Gastroesophageal sphincter (tissue), 4 donors: Measurements from ENCODE around the gene UST. TPM values are rescaled to one million over a fixed set of nuclear protein-coding genes. Genes with fewer than 3 reads are reported as not detected.

Source experiments
- ATAC-seq: fragments of 150-250 bp; one replicate; pipeline ENCODE4 v1.9.1; 2016; ENCODE audit warnings: mild to moderate bottlenecking, moderate library complexity
- H3K27ac ChIP-seq, 4 donors: fragments of 200-600 bp; sonication (generic) in 3 of 4; 1 replicate in 3 of 4; 2 replicates in 1 of 4; pipeline ENCODE4 v1.5.1; 2016 to 2019
- H3K27me3 ChIP-seq: fragments of 200-600 bp; sonication (generic); one replicate; pipeline ENCODE4 v1.5.1; 2019
- H3K36me3 ChIP-seq, 2 donors: fragments of 200-600 bp; sonication (generic); one replicate each; pipeline ENCODE4 v1.5.1; 2019; ENCODE audit warnings: control low read depth in 1 of 2
- H3K4me1 ChIP-seq, 3 donors: fragments of 200-600 bp; sonication (generic); 1 replicate in 2 of 3; 2 replicates in 1 of 3; pipeline ENCODE4 v1.5.1; 2016 to 2019; ENCODE audit warnings: control low read depth in 2 of 3
- H3K4me3 ChIP-seq, 2 donors: fragments of 200-600 bp; sonication (generic); one replicate each; pipeline ENCODE4 v1.5.1; 2019; ENCODE audit warnings: mild to moderate bottlenecking in 1 of 2, moderate library complexity in 1 of 2
- H3K9me3 ChIP-seq, 3 donors: fragments of 200-600 bp; sonication (generic); one replicate each; pipeline ENCODE4 v1.5.1; 2017 to 2019; ENCODE audit warnings: control low read depth in 2 of 3
- EP300 ChIP-seq: sonication (generic); formaldehyde crosslinking; IDR thresholded peaks from one replicate; pipeline ENCODE4 v1.6.1; 2017; ENCODE audit warnings: antibody characterized with exemption, mild to moderate bottlenecking
- POLR2A ChIP-seq, 2 donors: fragments of 450-650 bp; IDR thresholded peaks; one replicate each; pipeline ENCODE4 v1.6.1; 2017; ENCODE audit warnings: antibody characterized with exemption in 2 of 2, mild to moderate bottlenecking in 2 of 2, moderate library complexity in 1 of 2
- POLR2AphosphoS5 ChIP-seq: sonication (generic); formaldehyde crosslinking; IDR thresholded peaks from one replicate; pipeline ENCODE4 v1.6.1; 2017; ENCODE audit warnings: antibody characterized with exemption
- WGBS, 2 donors: methylation state at CpG; one replicate each; pipeline ENCODE4 v1.1.5; 2018; ENCODE audit warnings: low coverage in 1 of 2; 5-methylcytosine and 5-hydroxymethylcytosine counted together
- total RNA-seq, 4 donors: library from RNA; depleted of rRNA; stranded (reverse); fragments of >200 nt; gene quantifications; one replicate each; pipeline ENCODE4 v1.1.0, GENCODE V29; 2016
- TF ChIP-seq, protein P1 (sequence below), 4 experiments: fragments of 200-600 bp in 2 of 4; fragments of 450-650 bp in 2 of 4; sonication (generic) in 1 of 4; IDR thresholded peaks; one replicate each; pipeline ENCODE4 v1.5.1; 2017 to 2019; ENCODE audit warnings: antibody characterized with exemption in 4 of 4, mild to moderate bottlenecking in 2 of 4, moderate library complexity in 2 of 4

Gene UST
- total RNA-seq, 4 donors from 2014 or later = 17.4 to 48.1 (median 32.4) TPM

DNA sequence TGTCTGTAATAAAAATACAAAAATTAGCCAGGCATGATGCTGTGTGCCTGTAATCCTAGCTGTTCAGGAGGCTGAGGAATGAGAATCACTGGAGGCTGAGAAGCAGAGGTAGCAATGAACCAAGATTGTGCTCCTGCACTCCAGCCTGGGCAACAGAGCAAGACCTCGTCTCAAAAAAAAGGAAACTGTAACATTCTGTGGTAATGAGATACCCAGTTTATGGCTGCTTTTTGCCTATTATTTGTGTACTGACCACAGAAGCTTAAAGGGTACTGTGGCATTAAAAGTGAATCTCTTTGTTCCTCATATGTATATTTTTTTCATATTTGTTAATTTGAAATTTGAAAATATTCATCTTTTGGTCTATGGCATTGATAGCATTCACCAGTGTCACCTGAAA is 185.4 kb downstream of the UST start:
- no peak overlapping the region for H3K4me3 ChIP-seq
- peaks cover 0 to 13% (median 3%) of the 10 kb centered on the region in 3 donors for H3K4me1 ChIP-seq
- no peak for ATAC-seq
- H3K27ac ChIP-seq = no peak overlapping the region
- TF ChIP-seq POLR2A (IDR thresholded peaks at IDR 0.05) (no peak), POLR2AphosphoS5 (no peak), EP300 (no peak)
- TF ChIP-seq, protein P1, sequence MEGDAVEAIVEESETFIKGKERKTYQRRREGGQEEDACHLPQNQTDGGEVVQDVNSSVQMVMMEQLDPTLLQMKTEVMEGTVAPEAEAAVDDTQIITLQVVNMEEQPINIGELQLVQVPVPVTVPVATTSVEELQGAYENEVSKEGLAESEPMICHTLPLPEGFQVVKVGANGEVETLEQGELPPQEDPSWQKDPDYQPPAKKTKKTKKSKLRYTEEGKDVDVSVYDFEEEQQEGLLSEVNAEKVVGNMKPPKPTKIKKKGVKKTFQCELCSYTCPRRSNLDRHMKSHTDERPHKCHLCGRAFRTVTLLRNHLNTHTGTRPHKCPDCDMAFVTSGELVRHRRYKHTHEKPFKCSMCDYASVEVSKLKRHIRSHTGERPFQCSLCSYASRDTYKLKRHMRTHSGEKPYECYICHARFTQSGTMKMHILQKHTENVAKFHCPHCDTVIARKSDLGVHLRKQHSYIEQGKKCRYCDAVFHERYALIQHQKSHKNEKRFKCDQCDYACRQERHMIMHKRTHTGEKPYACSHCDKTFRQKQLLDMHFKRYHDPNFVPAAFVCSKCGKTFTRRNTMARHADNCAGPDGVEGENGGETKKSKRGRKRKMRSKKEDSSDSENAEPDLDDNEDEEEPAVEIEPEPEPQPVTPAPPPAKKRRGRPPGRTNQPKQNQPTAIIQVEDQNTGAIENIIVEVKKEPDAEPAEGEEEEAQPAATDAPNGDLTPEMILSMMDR (IDR thresholded peaks at IDR 0.05) = no peak
- H3K36me3 ChIP-seq = no peaks in the 10 kb centered on the region
- H3K27me3 ChIP-seq = no peaks in the 10 kb centered on the region
- WGBS, 2 donors = 71 to 78% methylated on average over 1 of the region's 1 CpG
- no peaks in the 10 kb centered on the region for H3K9me3 ChIP-seq

DNA sequence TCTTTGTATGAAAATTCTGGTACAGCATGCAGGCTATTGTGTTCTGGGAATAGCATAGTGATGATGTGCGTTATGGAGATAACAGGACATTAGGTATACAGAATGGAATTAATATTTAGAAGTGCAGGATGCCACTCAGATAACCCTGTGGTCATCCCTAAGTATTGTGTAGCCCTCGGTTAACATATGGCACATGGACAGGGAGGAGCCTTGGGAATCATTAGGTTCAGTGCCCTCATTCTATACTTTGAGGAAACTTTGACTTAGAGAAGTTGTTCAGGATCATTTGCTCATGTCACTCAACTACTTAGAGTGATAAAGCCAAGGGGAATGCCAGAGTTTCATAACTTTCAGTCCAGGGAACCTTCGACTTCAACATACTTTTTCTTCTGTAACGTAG is 185.9 kb downstream of the UST start:
- TF ChIP-seq POLR2A (IDR thresholded peaks at IDR 0.05) = no peak
- 90 to 95% methylated on average over 4 of the region's 4 CpGs for WGBS, 2 donors

DNA sequence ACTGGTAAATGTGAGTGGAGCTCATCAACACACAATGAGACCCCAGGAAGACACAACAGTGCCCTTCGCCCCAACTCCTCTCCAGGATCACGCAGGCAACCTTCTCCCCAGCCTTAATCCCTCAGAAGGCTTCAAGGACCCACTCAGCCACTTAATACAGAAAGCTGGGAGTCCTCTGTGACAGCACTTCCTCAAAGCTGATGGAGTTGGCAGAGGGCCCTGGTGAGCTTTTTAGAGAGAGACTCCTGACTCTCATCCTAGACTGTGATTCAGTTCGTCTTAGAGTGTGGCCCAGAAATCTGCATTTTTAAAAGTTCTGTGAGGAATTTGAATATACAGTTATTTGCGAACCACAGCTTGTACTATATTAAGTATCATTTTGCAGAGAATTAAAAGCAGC is 187.7 kb downstream of the UST start:
- Histone ChIP-seq H3K27ac (no peak overlapping the region), H3K4me1 (peaks cover 0 to 21% (median 3%) of the 10 kb centered on the region in 3 donors), H3K36me3 (no peaks in the 10 kb centered on the region), H3K9me3 (no peaks in the 10 kb centered on the region), H3K27me3 (no peaks in the 10 kb centered on the region), H3K4me3 (no peak overlapping the region)
- TF ChIP-seq, protein P1 (IDR thresholded peaks at IDR 0.05) = no peak
- TF ChIP-seq POLR2AphosphoS5 (no peak), EP300 (no peak), POLR2A (IDR thresholded peaks at IDR 0.05) (no peak)
- 28 to 37% methylated on average over 2 to 3 of the region's 4 CpGs for WGBS, 2 donors
- no peak for ATAC-seq

More for the DNA sequence above, 185.9 kb downstream of the UST start:
- H3K4me3 ChIP-seq = no peak overlapping the region
- H3K4me1 ChIP-seq = peaks cover 0 to 18% (median 3%) of the 10 kb centered on the region in 3 donors
- H3K36me3 ChIP-seq = no peaks in the 10 kb centered on the region
- H3K27me3 ChIP-seq = no peaks in the 10 kb centered on the region
- H3K9me3 ChIP-seq = no peaks in the 10 kb centered on the region
- ATAC-seq = no peak
- no peak overlapping the region for H3K27ac ChIP-seq

DNA sequence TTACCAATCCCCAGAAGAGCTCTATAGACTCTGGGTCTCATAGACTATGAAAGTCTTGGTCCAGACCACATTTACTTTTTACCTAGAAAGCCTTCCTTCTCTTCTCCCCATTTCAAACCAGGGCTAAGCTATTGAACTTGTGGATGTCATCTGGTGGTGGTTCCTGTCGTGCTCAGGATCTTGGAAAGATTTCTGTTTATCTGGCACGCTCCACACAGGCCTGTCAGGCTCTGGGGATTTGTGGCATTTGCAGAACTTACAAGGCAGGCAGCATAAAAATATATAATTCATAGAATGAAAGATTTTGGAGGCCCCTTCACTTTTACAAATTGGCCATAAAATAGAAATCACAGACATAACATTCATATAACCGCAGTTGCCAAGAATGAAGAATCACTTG is 188.1 kb downstream of the UST start:
- Histone ChIP-seq H3K4me1 (peaks cover 0 to 21% (median 3%) of the 10 kb centered on the region in 3 donors), H3K27me3 (no peaks in the 10 kb centered on the region), H3K36me3 (no peaks in the 10 kb centered on the region), H3K27ac (no peak overlapping the region), H3K4me3 (no peak overlapping the region), H3K9me3 (no peaks in the 10 kb centered on the region)
- TF ChIP-seq POLR2A (IDR thresholded peaks at IDR 0.05) (no peak), EP300 (no peak), POLR2AphosphoS5 (no peak)
- TF ChIP-seq, protein P1 (IDR thresholded peaks at IDR 0.05) = no peak
- 33 to 49% methylated on average over 3 of the region's 3 CpGs for WGBS, 2 donors
- no peak for ATAC-seq

DNA sequence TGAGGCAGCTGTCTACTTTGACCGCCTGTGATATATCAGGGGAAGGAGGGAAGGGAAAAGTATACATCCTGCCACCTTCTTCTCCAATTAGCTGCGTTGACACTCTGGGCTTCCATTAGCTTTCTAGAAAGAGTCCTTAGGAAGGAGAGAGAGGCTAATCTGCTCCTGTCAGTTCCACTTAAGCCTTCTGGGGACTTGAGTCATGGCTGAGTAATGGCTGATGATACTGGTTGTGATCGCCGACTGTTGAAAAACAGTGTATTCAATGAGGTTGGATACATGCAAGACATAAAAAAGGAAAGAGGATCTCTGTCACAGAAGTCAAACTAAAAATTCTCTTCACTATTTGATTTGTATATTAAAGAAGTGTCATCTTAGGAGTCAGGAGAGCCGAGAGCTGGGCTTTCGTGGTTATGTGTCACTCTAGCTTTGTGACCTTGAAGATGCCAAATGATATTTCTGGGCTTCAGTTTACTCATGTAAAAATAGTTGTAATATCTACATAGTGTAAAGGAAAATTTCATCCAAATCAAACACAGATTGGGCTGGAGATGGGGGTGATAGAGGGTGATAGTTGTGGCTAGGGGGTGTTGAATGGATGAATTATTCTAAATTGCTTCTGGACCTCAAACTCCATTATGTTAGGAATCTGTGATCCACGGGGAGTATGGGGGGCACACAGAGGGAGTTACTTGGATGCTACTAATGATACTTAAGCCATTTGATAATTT is 189.0 kb downstream of the UST start:
- H3K36me3 ChIP-seq = no peaks in the 10 kb centered on the region
- no peaks in the 10 kb centered on the region for H3K27me3 ChIP-seq
- H3K4me3 ChIP-seq = no peak overlapping the region
- H3K27ac ChIP-seq = no peak overlapping the region
- WGBS, 2 donors = 39 to 55% methylated on average over 6 to 7 of the region's 7 CpGs
- peaks cover 0 to 21% (median 3%) of the 10 kb centered on the region in 3 donors for H3K4me1 ChIP-seq
- no peak for ATAC-seq
- H3K9me3 ChIP-seq = no peaks in the 10 kb centered on the region
- TF ChIP-seq POLR2AphosphoS5 (no peak), EP300 (no peak), POLR2A (IDR thresholded peaks at IDR 0.05) (no peak)
- TF ChIP-seq, protein P1 (IDR thresholded peaks at IDR 0.05) = no peak
